HepG2 (cell line): Measurements from ENCODE around the gene NOC2L. TPM values are rescaled to one million over a fixed set of nuclear protein-coding genes. Genes with fewer than 3 reads are reported as not detected.

ENCODE experiments used
- ATAC-seq: fragments of 200-7000 bp; cut with Tn5 transposase; 3 replicates; pipeline ENCODE4 v1.9.1; 2020; ENCODE audit warnings: mild to moderate bottlenecking, moderate library complexity
- BruUV-seq: library from RNA; stranded (reverse); fragments of 400-500 nt; replicated peaks from 2 replicates; lab custom pipeline; 2021; lab: Mats Ljungman, UMichigan
- CTCF ChIA-PET: fragments of 300-600 bp; formaldehyde crosslinking; extraction: SDS; loops from one replicate; lab custom pipeline; 2021; ENCODE audit warnings: low total read pairs, inconsistent platforms, low intra/inter-chr PET ratio; lab: Yijun Ruan, JAX
- POLR2A ChIA-PET: fragments of 350-600 bp; sonication (Branson Sonifier 250); formaldehyde crosslinking; loops from one replicate; lab custom pipeline; 2020; ENCODE audit warnings: antibody characterized with exemption, inconsistent platforms; lab: Yijun Ruan, JAX
- DNase-seq: peaks from one replicate; pipeline ENCODE4 v3.0.0-alpha.2; 2015; ENCODE audit warnings: low spot score
- FAIRE-seq: peaks from 3 replicates; lab custom pipeline; 2011; peaks lifted over from hg19 to GRCh38; lab: Jason Lieb, UNC
- H2AFZ ChIP-seq: one replicate; pipeline ENCODE4 v1.6.1; 2011; ENCODE audit warnings: low read length, inconsistent platforms
- H3K27ac ChIP-seq: fragments of 300-600 bp; 3 replicates; pipeline ENCODE4 v1.8.0; 2011; ENCODE audit warnings: mixed run types, mild to moderate bottlenecking, mixed read lengths, low read length, inconsistent platforms; ENCODE audit not compliant: insufficient read depth; ENCODE audit errors: extremely low read length
- H3K27me3 ChIP-seq, 2 experiments: fragments of 200-600 bp in 1 of 2; 2 replicates in 1 of 2; 3 replicates in 1 of 2; pipeline versions ENCODE4 v1.6.0 to v1.8.0; 2011; ENCODE audit warnings: low read length in 2 of 2, mild to moderate bottlenecking in 2 of 2, moderate library complexity in 2 of 2, inconsistent platforms in 1 of 2; ENCODE audit not compliant: insufficient read depth in 2 of 2, control insufficient read depth in 1 of 2
- H3K36me3 ChIP-seq, 2 experiments: fragments of 200-600 bp in 1 of 2; replicated peaks in 1 of 2; 2 replicates in 1 of 2; 3 replicates in 1 of 2; pipeline versions ENCODE4 v1.5.1 to v1.8.0; 2011; ENCODE audit warnings: low read length in 2 of 2, inconsistent platforms in 1 of 2; ENCODE audit not compliant: insufficient read depth in 2 of 2, control insufficient read depth in 1 of 2
- H3K4me1 ChIP-seq: 2 replicates; pipeline ENCODE4 v1.5.1; 2012; ENCODE audit warnings: low read length, inconsistent platforms; ENCODE audit not compliant: insufficient read depth
- H3K4me2 ChIP-seq: 2 replicates; pipeline ENCODE4 v1.6.0; 2011; ENCODE audit warnings: low read depth, low read length, inconsistent platforms
- H3K4me3 ChIP-seq, 3 experiments: fragments of 200-600 bp in 1 of 3; sonication (generic), shearing (Covaris generic) in 1 of 3; replicated peaks in 1 of 3; 2 replicates each; pipeline ENCODE4 v1.5.1; 2011 to 2016; ENCODE audit warnings: low read length in 3 of 3, inconsistent platforms in 2 of 3, low read depth in 2 of 3, mild to moderate bottlenecking in 2 of 3, control low read depth in 1 of 3, mixed read lengths in 1 of 3; ENCODE audit not compliant: insufficient read depth in 1 of 3
- H3K79me2 ChIP-seq: one replicate; pipeline ENCODE4 v1.6.1; 2011; ENCODE audit warnings: low read length, inconsistent platforms; ENCODE audit not compliant: insufficient read depth
- H3K9ac ChIP-seq: 2 replicates; pipeline ENCODE4 v1.6.0; 2011; ENCODE audit warnings: mild to moderate bottlenecking, low read depth, low read length, inconsistent platforms; ENCODE audit not compliant: insufficient read depth
- H3K9me3 ChIP-seq: 2 replicates; pipeline ENCODE4 v1.5.1; 2012; ENCODE audit warnings: mild to moderate bottlenecking, low read length
- H4K20me1 ChIP-seq: 2 replicates; pipeline ENCODE4 v1.6.0; 2011; ENCODE audit warnings: inconsistent platforms, mild to moderate bottlenecking, low read length, moderate library complexity; ENCODE audit not compliant: insufficient read depth
- ARID3A ChIP-seq: IDR thresholded peaks from 2 replicates; pipeline ENCODE4 v1.6.1; 2012; ENCODE audit warnings: low read depth, low read length, improper control_type of control experiment
- CREM ChIP-seq, 2 experiments: sonication (generic) in 1 of 2; formaldehyde crosslinking in 1 of 2; IDR thresholded peaks; 2 replicates each; pipeline versions ENCODE4 v1.4.0 to v1.6.1; 2016 to 2020; ENCODE audit warnings: antibody characterized with exemption in 1 of 2, mild to moderate bottlenecking in 1 of 2, missing genetic modification reagents in 1 of 2
- ERF ChIP-seq: IDR thresholded peaks from 2 replicates; pipeline ENCODE4 v1.6.1; 2018; ENCODE audit warnings: missing biosample characterization, missing genetic modification reagents
- MLLT10 ChIP-seq: sonication (generic); formaldehyde crosslinking; IDR thresholded peaks from 2 replicates; pipeline ENCODE4 v1.4.0; 2020; ENCODE audit warnings: missing genetic modification reagents
- PHF21A ChIP-seq: sonication (generic); formaldehyde crosslinking; IDR thresholded peaks from 2 replicates; pipeline ENCODE4 v1.5.0; 2020; ENCODE audit warnings: mild to moderate bottlenecking, missing genetic modification reagents
- PHF5A ChIP-seq: IDR thresholded peaks from one replicate; pipeline ENCODE4 v1.6.1; 2018; ENCODE audit warnings: low read depth, missing genetic modification reagents; ENCODE audit not compliant: unreplicated experiment
- PTBP1 ChIP-seq: fragments of 200-400 bp; formaldehyde crosslinking; IDR thresholded peaks from 2 replicates; pipeline ENCODE4 v1.6.1; 2018; ENCODE audit warnings: low read length, low read depth; ENCODE audit not compliant: poor library complexity, severe bottlenecking
- REXO4 ChIP-seq: sonication (generic); formaldehyde crosslinking; IDR thresholded peaks from 2 replicates; pipeline ENCODE4 v1.8.0; 2022; ENCODE audit warnings: missing genetic modification reagents, mild to moderate bottlenecking, borderline replicate concordance
- SIN3A ChIP-seq: IDR thresholded peaks from 2 replicates; pipeline ENCODE4 v1.6.1; 2011; ENCODE audit warnings: low read depth, mild to moderate bottlenecking, control low read depth, low read length, borderline replicate concordance
- SOX6 ChIP-seq, 2 experiments: fragments of 450-650 bp in 1 of 2; sonication (generic) in 1 of 2; formaldehyde crosslinking in 1 of 2; IDR thresholded peaks; 2 replicates each; pipeline versions ENCODE4 v1.4.0 to v1.6.1; 2017 to 2020; ENCODE audit warnings: antibody characterized with exemption in 1 of 2, mild to moderate bottlenecking in 1 of 2, missing genetic modification reagents in 1 of 2
- TRIM22 ChIP-seq: fragments of 450-650 bp; IDR thresholded peaks from 2 replicates; pipeline ENCODE4 v1.6.1; 2017
- UBTF ChIP-seq: sonication (generic); formaldehyde crosslinking; IDR thresholded peaks from 2 replicates; pipeline ENCODE4 v1.4.0; 2020; ENCODE audit warnings: mild to moderate bottlenecking, missing genetic modification reagents
- ZNF160 ChIP-seq: sonication (generic); formaldehyde crosslinking; IDR thresholded peaks from 2 replicates; pipeline ENCODE4 v1.8.0; 2022; ENCODE audit warnings: mild to moderate bottlenecking, inconsistent platforms, missing genetic modification reagents
- ZNF260 ChIP-seq: sonication (generic); formaldehyde crosslinking; IDR thresholded peaks from 2 replicates; pipeline ENCODE4 v1.4.0; 2020; ENCODE audit warnings: missing genetic modification reagents, low read depth, mild to moderate bottlenecking, borderline replicate concordance
- ZNF652 ChIP-seq: IDR thresholded peaks from 2 replicates; pipeline ENCODE4 v1.6.1; 2016; ENCODE audit warnings: low read depth, borderline replicate concordance
- WGBS: methylation state at CpG from one replicate; pipeline ENCODE4 v1.1.6; 2017; ENCODE audit warnings: low lambda C conversion rate; 5-methylcytosine and 5-hydroxymethylcytosine counted together
- in situ Hi-C: cut with HindIII; loops from 2 replicates; pipeline ENCODE4 v1.10.0; 2017; ENCODE audit warnings: low pct_unique_long_range_greater_than_20kb; ENCODE audit not compliant: extremely low pct_ligation_motif_present
- intact Hi-C: fragments of 100-400 bp; cut with micrococcal nuclease; formaldehyde crosslinking; loops from one replicate; pipeline ENCODE4 v1.10.0; 2022; ENCODE audit not compliant: unreplicated experiment
- polyA plus RNA-seq, 8 experiments: library from polyadenylated mRNA; depleted of rRNA in 3 of 8; stranded (reverse) in 7 of 8; unstranded in 1 of 8; fragments of >200 nt; fragmentation: Illumina TruSeq in 4 of 8; extraction: Trizol in 4 of 8; gene quantifications; 2 replicates each; pipeline versions ENCODE4 v1.2.1 to v1.2.3, GENCODE V29; 2011 to 2016; ENCODE audit warnings: low read depth in 4 of 8, missing spikeins in 1 of 8, mixed read lengths in 1 of 8; ENCODE audit not compliant: insufficient read depth in 1 of 8
- total RNA-seq, 5 experiments: library from RNA; depleted of rRNA; stranded (reverse); fragments of >200 nt; fragmentation: Illumina TruSeq; extraction: Trizol; gene quantifications; 2 replicates each; pipeline ENCODE4 v1.2.3, GENCODE V29; 2016; ENCODE audit warnings: low read depth in 1 of 5

Gene NOC2L
- total and polyA plus RNA-seq, 2 of the 13 experiments (the other 11 are each of a cell fraction or from before 2014, with no cell fraction given): 32.0 to 103 TPM

- Histone ChIP-seq H3K79me2 (no peaks in the 10 kb centered on the region), H3K4me2 (no peak overlapping the region), H3K9ac (no peak overlapping the region), H3K36me3 (no peaks in the 10 kb centered on the region), H3K9me3 (no peaks in the 10 kb centered on the region), H4K20me1 (peaks cover 6% of the 10 kb centered on the region; the same call in 1 of the 2 replicates), H3K4me3 (no peak overlapping the region), H3K4me1 (peaks cover 54% of the 10 kb centered on the region), H3K27ac (no peak overlapping the region), H3K27me3 (peaks cover 44 to 95% of the 10 kb centered on the region in 2 experiments), H2AFZ (no peak overlapping the region)
- 0% methylated on average over 2 of the region's 7 CpGs for WGBS
- FAIRE-seq (no peak), ATAC-seq (no peak), DNase-seq (no peak)
- POLR2A ChIA-PET: no interaction called here
- CTCF ChIA-PET: interaction anchor here (1.5 kb wide), 1 partner anchor 12 kb away, joined by 3 read pairs; no protein-coding TSS in a partner anchor
- BruUV-seq: no TSS peak
- intact Hi-C loops: no loop called here
- TF ChIP-seq REXO4 (CRISPR knock-in tag): no peak
- TF ChIP-seq ZNF160: no peak
- TF ChIP-seq UBTF (CRISPR knock-in tag): no peak
- no peak for TF ChIP-seq TRIM22
- TF ChIP-seq MLLT10 (CRISPR knock-in tag): no peak
- no peak for TF ChIP-seq ZNF260
- TF ChIP-seq PHF21A (CRISPR knock-in tag): no peak
- TF ChIP-seq SIN3A: no peak
- no peak for TF ChIP-seq PHF5A
- no peak for TF ChIP-seq PTBP1
- no peak for TF ChIP-seq CREM (IDR thresholded peaks at IDR 0.05)
- no peak for TF ChIP-seq CREM (CRISPR knock-in tag; IDR thresholded peaks at IDR 0.05)
- TF ChIP-seq ARID3A: no peak
- no peak for TF ChIP-seq ZNF652 (CRISPR knock-in tag)
- no peak for TF ChIP-seq SOX6 (IDR thresholded peaks at IDR 0.05)
- no peak for TF ChIP-seq SOX6 (CRISPR knock-in tag; IDR thresholded peaks at IDR 0.05)
- no peak for TF ChIP-seq ERF (CRISPR knock-in tag)
- in situ Hi-C loops: no loop called here
Observed at GRCh38 chr1:917076-917459, 42.0 kb downstream of the NOC2L start.
